Panc1 (cell line): ENCODE data around the gene PGAM5.

Experiments
- CTCF ChIP-seq: fragments of 450-650 bp; IDR thresholded peaks from 2 replicates; pipeline ENCODE4 v1.5.1; 2017; ENCODE audit warnings: mild to moderate bottlenecking
- POLR2AphosphoS5 ChIP-seq: IDR thresholded peaks from 2 replicates; pipeline ENCODE4 v1.6.1; 2012; ENCODE audit warnings: mild to moderate bottlenecking, low read depth, low read length, moderate library complexity
- SIN3A ChIP-seq: IDR thresholded peaks from 2 replicates; pipeline ENCODE4 v1.6.1; 2012; ENCODE audit warnings: low read depth, mild to moderate bottlenecking, low read length, moderate library complexity, borderline replicate concordance; ENCODE audit not compliant: insufficient read depth

GRCh38 chr12:132741620-132742019 lies 31.0 kb downstream of the PGAM5 start:
- TF ChIP-seq CTCF (no peak), POLR2AphosphoS5 (no peak), SIN3A (no peak)
